ENCODE results near the gene ABCA9.
"Not testable (repeated sequence)": the region's sequence is repeated elsewhere in the genome, so short reads cannot be mapped to it uniquely, and the experiment has no call there.

The ABCA9 gene, protein sequence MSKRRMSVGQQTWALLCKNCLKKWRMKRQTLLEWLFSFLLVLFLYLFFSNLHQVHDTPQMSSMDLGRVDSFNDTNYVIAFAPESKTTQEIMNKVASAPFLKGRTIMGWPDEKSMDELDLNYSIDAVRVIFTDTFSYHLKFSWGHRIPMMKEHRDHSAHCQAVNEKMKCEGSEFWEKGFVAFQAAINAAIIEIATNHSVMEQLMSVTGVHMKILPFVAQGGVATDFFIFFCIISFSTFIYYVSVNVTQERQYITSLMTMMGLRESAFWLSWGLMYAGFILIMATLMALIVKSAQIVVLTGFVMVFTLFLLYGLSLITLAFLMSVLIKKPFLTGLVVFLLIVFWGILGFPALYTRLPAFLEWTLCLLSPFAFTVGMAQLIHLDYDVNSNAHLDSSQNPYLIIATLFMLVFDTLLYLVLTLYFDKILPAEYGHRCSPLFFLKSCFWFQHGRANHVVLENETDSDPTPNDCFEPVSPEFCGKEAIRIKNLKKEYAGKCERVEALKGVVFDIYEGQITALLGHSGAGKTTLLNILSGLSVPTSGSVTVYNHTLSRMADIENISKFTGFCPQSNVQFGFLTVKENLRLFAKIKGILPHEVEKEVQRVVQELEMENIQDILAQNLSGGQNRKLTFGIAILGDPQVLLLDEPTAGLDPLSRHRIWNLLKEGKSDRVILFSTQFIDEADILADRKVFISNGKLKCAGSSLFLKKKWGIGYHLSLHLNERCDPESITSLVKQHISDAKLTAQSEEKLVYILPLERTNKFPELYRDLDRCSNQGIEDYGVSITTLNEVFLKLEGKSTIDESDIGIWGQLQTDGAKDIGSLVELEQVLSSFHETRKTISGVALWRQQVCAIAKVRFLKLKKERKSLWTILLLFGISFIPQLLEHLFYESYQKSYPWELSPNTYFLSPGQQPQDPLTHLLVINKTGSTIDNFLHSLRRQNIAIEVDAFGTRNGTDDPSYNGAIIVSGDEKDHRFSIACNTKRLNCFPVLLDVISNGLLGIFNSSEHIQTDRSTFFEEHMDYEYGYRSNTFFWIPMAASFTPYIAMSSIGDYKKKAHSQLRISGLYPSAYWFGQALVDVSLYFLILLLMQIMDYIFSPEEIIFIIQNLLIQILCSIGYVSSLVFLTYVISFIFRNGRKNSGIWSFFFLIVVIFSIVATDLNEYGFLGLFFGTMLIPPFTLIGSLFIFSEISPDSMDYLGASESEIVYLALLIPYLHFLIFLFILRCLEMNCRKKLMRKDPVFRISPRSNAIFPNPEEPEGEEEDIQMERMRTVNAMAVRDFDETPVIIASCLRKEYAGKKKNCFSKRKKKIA (N-terminal part only)

GRCh38 chr17:69060822-69061221 lies at the start of gene ABCA9:
ABCA9 (minus strand) TSS chr17:69060927; CDS start chr17:69051126, 9,801 bp downstream.
- no peak for DNase-seq (ENCODE audit: low read depth, low spot score)

GRCh38 chr17:69105907-69106730 lies 45.4 kb upstream of the ABCA9 start:
- DNase-seq (ENCODE audit: low read depth, low spot score), result no peak

DNA sequence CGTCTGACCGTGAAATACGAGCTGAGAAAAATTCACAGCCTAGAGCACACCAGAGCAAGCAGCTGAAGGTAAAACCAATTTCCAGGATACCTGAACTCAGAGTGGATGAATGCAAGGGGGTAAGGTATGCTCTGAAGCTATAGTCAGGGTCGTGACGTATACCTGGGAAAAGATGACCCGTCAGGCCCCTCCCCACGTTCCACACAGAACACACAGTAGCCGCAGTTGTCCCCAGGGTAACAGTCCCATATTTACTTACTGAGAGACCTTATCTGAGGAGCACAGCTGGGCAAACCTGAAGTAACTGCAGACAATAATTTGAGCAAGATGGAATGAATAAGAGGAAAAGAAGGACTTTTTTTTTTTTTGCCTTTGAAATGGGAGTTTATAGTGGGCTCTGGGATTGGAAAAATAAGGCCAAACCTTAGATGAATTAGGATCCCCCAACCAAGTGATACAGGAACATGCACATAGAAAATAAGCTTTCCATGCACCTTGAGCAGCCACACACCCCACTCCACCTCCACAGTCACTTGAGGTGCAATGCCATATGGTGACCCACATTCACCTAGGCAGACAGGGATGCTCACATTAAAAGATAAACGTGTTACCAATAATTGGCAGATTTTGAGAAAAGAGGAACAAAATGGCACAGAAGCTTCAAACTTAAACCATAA lies 43.0 kb upstream of the ABCA9 start:
- no peak for DNase-seq (ENCODE audit: low read depth, low spot score)

- no peak for DNase-seq (ENCODE audit: low read depth, low spot score)
These were observed 37.9 kb upstream of the ABCA9 start for GRCh38 chr17:69098625-69099024.

DNA sequence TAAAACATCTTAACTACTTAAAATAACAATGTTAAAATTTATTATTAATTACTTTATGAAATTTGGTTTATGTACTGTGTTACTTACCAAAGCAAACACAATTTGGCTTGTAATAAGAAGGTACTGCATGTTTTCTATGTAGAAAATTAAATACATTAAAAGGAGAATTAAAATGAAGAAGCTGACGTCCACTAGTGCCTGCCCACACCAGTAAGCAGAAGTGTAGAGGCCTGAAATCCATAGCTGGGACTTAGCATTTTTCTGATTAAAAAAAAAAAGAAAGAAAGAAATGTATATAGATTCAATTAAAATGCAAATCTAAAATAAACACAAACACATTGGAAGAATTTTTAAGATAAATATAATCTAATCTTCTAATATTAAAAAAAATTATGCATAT lies 35.8 kb upstream of the ABCA9 start:
- DNase-seq (ENCODE audit: low read depth, low spot score), result no peak

DNA sequence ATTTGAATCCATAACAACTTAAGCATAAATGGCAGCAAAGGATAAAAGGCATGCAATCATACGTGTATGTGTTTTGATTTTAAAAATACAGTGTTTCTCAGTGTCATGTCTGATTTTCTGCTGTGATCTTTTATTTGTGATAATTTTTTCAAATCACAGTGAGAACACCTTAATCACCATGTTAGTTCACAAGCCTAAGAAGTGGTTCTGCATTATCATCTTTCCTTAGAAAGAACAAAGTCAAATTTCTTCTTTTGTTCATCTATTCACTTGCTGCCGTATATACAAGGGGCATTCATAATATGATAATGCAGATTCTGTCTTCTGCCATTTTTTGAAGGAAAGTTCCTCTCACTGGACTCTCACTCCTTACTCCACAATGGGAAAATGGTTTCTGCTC lies 33.3 kb upstream of the ABCA9 start:
- DNase-seq (ENCODE audit: low read depth, low spot score), result no peak

- no peak for DNase-seq (ENCODE audit: low read depth, low spot score)
These were observed 32.6 kb upstream of the ABCA9 start for GRCh38 chr17:69093279-69093789.

DNA sequence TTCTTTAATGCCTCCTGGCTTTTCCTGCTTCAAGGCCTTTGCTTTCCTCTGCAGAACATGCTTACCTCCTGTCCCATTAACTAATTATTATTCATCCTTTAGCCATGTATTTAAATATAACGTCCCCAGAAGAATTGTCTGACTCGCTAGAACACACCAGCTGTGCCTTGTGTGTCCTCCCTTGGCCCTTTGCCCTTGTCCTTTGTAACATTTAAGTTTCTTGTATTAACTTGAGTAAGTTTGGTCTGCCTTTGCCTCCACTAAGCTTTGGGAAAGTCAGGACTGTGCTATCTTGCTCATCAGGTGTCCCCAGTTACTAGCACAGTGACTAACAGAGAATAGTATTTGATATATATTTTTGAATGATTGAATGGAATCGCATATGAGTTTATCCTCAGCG lies 29.6 kb upstream of the ABCA9 start:
- DNase-seq (ENCODE audit: low read depth, low spot score), result no peak

DNA sequence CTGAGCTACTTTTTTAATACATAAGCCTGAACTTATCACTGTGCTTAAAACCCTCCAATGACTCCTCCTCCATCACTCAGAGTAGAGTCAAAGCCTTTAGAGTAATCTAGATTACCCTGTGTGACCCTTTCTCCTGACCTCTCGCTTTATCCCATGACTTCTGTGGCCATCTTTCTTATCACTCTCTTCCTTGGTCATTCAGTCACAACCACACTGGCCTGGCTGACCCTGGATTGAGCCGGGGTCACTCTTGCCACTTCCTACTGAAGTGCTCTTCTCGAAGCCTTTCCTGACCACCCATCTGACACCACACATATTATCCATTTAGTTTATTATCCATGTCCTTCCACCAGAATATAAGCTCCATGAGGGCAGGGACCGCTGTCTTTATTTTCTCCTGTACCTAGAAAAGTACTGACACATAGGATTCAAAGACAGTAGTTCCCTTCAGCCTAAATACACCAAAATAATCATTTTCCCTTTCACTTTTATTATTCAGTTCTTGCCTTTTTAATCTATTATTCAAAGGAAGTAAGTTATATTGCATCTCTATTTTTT lies 28.0 kb upstream of the ABCA9 start:
- DNase-seq (ENCODE audit: low read depth, low spot score), result no peak

DNA sequence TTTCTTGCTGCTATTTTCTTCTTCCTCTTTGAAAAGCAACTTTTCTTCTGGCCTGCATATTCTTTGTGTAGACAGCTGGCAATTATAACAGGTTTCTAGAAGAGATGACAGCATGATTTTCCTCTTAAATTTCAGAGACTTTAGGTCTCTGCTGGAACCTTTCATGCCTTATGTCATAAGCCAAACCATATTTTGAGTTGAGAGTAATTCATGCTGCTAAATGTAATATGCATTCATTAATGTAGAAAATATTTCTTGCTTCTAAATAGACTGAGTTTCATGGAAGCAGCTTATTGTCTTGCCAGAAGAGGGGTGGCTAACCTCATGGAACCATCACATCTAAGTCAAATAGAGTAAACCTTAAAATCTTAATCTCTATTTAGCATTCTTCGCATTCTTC lies 25.9 kb upstream of the ABCA9 start:
- DNase-seq (ENCODE audit: low read depth, low spot score), result no peak

DNA sequence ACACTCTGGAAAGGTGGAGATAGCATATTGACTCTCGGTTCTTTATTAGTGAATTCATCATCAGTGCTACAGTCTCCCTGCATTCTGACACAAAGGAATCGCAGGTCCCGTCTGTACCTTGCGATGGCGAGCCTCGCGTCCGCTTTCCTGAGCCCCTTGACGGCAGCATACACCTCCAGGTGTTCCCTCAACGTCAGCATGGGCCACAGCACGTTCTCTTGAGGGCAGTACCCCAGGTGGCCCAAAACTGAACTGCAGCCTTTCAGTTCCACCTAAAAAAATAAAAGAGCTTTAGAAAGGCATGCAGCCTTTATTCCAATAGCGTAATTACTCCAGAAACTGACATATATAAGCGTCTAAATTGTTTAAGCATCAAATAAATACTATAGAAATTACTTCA lies 24.2 kb upstream of the ABCA9 start:
- DNase-seq (ENCODE audit: low read depth, low spot score), result peak; percentile 58

GRCh38 chr17:69082696-69083095 lies 22.0 kb upstream of the ABCA9 start:
- no peak for DNase-seq (ENCODE audit: low read depth, low spot score)

GRCh38 chr17:69078864-69079263 lies 18.1 kb upstream of the ABCA9 start:
- DNase-seq (ENCODE audit: low read depth, low spot score), result no peak

DNA sequence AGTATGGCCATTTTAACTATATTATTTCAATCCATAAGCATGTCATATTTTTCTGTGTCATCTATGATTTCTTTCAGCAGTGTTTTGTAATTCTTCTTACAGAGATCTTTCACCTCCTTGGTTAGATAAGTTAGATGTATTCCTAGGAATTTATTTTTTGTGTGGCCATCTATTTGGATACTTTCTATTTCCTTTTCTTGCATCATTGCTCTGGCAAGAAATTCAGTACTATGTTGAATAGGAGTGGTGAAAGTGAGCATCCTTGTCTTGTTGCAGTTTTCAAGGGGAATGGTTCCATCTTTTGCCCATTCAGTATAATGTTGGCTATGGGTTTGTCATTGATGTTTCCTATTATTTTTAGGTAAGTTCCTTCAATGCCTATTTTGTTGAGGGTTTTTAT lies 15.1 kb upstream of the ABCA9 start:
- no peak for DNase-seq (ENCODE audit: low read depth, low spot score)

DNA sequence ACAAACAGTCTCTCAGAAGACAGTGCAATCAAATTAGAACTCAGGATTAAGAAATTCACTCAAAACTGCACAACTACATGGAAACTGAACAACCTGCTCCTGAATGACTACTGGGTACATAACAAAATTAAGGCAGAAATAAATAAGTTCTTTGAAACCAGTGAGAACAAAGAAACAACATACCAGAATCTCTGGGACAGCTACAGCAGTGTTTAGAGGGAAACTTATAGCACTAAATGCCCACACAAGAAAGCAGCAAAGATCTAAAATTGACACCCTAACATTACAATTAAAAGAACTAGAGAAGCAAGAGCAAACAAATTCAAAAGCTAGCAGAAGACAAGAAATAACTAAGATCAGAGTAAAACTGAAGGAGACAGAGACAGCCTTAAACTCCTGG lies 12.7 kb upstream of the ABCA9 start:
- DNase-seq (ENCODE audit: low read depth, low spot score), result not testable (repeated sequence)

DNA sequence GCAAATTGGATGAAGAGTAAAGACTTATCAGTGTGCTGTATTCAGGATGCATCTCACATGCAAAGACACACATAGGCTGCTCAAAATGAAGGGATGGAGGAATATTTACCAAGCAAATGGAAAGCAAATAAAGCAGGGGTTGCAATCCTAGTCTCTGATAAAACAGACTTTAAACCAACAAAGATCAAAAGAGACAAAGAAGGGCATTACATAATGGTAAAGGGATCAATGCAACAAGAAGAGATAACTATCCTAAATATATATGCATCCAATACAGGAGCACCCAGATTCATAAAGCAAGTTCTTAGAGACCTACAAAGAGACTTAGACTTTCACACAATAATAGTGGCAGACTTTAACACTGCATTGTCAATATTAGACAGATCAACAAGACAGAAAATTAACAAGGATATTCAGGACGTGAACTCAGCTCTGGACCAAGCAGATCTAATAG lies 12.1 kb upstream of the ABCA9 start:
- not testable (repeated sequence) for DNase-seq (ENCODE audit: low read depth, low spot score)

GRCh38 chr17:69071233-69071586 lies 10.5 kb upstream of the ABCA9 start:
- not testable (repeated sequence) for DNase-seq (ENCODE audit: low read depth, low spot score)

GRCh38 chr17:69070378-69071232 lies 9.9 kb upstream of the ABCA9 start:
- DNase-seq (ENCODE audit: low read depth, low spot score), result not testable (repeated sequence)

DNA sequence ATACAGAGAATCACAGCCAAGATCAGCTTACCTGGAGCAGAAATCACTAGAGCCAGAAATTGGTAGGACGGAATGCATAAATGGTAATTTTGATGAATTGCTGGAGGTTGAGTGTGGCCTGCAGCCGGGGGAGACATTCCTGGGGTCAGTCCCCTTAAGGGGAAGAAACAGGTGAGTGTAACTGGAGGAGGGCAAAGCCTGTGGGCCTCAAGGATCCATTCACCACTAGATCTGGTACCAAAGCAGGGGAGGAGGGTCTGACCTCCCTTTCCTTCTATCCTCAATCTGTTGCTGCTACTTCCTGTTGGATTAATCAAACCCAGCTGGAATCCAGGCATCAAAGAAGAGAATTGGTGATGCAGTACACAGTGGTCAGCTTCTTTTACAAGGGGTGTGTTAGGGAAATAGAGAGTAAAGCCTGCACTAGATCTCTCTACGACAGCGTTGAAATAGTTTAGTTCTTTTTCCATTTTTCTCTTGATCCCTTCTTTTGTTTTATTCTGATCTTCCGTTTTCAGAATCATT lies 8.6 kb upstream of the ABCA9 start:
- no peak for DNase-seq (ENCODE audit: low read depth, low spot score)

Data from ELF-1 (cell line).